Coronary artery (tissue), 2 donors: ENCODE data around the gene PDIA2.
A peak's percentile ranks its signal among the peaks of the same experiment; 100 is the strongest.

Experiments used
- DNase-seq: peaks from one replicate; pipeline ENCODE4 v3.0.0-alpha.2; 2017; ENCODE audit warnings: low spot score
- H3K27ac ChIP-seq, 2 donors: fragments of 200-600 bp; sonication (generic); one replicate each; pipeline ENCODE4 v1.5.1; 2016 to 2019
- H3K4me3 ChIP-seq: fragments of 200-600 bp; sonication (generic); 2 replicates; pipeline ENCODE4 v1.5.1; 2016; ENCODE audit warnings: mild to moderate bottlenecking, moderate library complexity
- TF ChIP-seq, protein P1 (sequence below): fragments of 200-600 bp; sonication (generic); IDR thresholded peaks from one replicate; pipeline ENCODE4 v1.5.1; 2019; ENCODE audit warnings: antibody characterized with exemption

Gene PDIA2

DNA sequence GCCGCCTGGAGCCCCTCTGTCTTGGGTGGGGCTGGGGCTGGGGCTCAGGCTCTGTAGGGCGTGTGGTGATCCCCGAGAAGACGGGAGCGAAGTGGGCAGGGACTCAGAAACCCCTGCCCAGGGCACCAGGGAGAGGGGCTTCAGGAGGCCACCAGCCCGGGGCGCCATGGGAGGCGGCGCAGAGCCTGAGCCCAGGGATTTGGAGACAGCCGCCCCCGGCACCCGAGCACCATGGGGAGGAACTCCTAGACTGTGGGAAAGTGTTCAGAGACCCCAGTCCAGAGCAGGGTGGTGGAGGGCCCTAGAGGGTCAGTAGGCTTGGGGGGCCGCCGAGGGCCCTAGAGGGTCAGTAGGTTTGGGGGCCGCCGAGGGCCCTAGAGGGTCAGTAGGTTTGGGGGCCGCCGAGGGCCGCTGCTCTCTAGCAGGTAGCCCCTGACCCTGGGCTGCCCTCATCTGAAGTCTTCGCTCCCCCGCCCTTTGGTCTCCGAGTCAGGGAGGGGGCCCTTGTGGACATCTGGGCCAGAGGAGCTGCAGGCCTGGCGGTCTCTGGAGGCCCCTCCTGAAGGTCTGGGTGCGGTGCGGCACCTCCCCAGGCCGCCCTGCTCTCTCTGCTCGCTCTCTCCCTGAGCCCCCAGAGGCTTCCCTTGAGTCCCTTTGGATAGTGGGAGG is 1.8 kb upstream of the PDIA2 start:
- TF ChIP-seq, protein P1, sequence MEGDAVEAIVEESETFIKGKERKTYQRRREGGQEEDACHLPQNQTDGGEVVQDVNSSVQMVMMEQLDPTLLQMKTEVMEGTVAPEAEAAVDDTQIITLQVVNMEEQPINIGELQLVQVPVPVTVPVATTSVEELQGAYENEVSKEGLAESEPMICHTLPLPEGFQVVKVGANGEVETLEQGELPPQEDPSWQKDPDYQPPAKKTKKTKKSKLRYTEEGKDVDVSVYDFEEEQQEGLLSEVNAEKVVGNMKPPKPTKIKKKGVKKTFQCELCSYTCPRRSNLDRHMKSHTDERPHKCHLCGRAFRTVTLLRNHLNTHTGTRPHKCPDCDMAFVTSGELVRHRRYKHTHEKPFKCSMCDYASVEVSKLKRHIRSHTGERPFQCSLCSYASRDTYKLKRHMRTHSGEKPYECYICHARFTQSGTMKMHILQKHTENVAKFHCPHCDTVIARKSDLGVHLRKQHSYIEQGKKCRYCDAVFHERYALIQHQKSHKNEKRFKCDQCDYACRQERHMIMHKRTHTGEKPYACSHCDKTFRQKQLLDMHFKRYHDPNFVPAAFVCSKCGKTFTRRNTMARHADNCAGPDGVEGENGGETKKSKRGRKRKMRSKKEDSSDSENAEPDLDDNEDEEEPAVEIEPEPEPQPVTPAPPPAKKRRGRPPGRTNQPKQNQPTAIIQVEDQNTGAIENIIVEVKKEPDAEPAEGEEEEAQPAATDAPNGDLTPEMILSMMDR: no peak
- Histone ChIP-seq H3K27ac (no peak overlapping the region), H3K4me3 (peak overlapping the region; percentile 71)
- DNase-seq: no peak

DNA sequence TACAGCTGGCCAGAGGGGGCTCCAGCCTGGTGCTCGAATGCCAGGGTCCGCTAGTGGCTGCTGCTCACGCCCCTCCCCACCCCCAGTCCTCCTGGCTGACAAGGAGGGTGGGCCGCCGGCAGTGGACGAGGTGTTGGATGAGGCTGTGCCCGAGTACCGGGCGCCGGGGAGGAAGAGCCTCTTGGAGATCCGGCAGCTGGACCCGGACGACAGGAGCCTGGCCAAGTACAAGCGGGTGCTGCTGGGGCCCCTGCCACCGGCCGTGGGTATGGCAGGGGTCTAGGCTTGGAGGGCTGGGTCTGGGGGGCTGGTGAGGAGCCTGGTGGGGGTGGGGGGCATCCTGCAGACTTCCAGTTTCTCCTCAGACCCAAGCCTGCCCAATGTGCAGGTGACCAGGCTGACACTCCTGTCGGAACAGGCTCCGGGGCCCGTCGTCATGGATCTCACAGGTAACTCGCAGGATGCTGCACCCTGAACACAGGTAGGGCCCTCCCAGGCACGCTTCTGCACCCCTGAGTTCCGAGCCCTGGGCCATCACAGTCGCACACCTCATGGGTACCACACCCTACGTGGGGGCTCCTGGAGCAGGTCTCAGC is 1.2 kb upstream of the PDIA2 start:
- no peak for DNase-seq
- Histone ChIP-seq H3K27ac (no peak overlapping the region), H3K4me3 (no peak overlapping the region)
- TF ChIP-seq, protein P1: no peak

DNA sequence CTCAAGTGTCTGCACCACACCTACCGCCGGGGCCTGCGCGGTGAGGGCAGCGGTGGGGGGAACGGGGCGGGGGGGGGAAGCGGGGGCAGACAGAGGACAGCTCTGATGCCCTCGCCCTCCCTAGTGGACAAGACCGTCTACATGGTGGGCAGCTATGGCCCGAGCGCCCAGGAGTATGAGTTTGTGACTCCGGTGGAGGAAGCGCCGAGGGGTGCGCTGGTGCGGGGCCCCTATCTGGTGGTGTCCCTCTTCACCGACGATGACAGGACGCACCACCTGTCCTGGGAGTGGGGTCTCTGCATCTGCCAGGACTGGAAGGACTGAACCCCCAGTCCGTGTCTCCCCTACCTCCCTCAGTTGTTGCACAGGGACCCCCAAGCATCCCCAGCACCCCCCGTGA is 473 bp upstream of the PDIA2 start:
- no peak overlapping the region for H3K4me3 ChIP-seq
- TF ChIP-seq, protein P1: no peak
- no peak for DNase-seq
- no peak overlapping the region for H3K27ac ChIP-seq

DNA sequence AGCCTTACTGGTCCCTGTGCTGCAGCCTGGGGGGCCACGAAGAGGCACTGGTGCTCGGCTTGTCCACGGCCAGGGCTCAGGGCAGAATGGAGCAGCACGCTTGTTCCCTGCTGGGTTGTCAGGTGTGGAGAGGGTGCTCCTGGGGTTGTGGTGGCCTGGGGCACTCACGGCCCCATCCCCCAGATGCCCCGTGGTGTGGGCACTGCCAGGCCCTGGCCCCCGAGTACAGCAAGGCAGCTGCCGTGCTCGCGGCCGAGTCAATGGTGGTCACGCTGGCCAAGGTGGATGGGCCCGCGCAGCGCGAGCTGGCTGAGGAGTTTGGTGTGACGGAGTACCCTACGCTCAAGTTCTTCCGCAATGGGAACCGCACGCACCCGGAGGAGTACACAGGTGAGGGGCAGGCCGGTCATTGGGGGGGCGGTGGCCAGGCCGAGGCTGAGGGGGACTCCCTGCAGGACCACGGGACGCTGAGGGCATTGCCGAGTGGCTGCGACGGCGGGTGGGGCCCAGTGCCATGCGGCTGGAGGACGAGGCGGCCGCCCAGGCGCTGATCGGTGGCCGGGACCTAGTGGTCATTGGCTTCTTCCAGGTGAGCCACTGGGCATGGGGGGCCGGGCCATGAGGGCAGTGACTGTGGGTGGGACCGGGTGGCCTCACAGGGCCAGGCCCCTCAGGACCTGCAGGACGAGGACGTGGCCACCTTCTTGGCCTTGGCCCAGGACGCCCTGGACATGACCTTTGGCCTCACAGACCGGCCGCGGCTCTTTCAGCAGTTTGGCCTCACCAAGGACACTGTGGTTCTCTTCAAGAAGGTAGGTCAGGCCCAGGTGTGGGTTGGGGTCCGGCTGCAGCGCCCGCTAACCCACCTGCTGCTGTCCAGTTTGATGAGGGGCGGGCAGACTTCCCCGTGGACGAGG is 1.5 kb downstream of the PDIA2 start:
- Histone ChIP-seq H3K27ac (no peak overlapping the region), H3K4me3 (no peak overlapping the region)
- TF ChIP-seq, protein P1: no peak
- no peak for DNase-seq

DNA sequence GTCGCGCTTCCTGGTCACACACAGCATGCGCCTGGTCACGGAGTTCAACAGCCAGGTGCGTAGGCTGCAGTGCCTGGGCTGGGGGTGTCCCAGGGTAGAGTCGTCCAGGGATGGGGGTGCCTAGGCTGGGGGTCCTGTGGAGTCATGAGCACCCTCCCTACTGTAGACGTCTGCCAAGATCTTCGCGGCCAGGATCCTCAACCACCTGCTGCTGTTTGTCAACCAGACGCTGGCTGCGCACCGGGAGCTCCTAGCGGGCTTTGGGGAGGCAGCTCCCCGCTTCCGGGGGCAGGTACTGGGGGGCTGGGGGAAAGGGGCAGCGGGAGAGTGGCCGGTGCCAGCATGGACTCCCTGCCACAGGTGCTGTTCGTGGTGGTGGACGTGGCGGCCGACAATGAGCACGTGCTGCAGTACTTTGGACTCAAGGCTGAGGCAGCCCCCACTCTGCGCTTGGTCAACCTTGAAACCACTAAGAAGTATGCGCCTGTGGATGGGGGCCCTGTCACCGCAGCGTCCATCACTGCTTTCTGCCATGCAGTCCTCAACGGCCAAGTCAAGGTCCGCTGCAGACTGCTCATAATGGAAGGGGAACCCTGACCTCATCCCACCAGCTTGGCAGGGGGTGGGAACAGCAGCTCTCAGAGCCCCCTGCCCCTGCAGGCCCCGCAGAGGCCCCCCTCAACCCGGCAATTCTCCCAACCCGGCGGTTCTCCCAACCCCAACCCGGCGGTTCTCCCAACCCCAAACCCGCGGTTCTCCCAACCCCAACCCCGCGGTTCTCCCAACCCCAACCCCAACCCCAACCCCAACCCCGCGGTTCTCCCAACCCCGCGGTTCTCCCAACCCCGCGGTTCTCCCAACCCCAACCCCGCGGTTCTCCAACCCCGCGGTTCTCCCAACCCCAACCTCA is 2.4 kb downstream of the PDIA2 start:
- TF ChIP-seq, protein P1: no peak
- Histone ChIP-seq H3K27ac (no peak overlapping the region), H3K4me3 (no peak overlapping the region)
- DNase-seq: no peak

DNA sequence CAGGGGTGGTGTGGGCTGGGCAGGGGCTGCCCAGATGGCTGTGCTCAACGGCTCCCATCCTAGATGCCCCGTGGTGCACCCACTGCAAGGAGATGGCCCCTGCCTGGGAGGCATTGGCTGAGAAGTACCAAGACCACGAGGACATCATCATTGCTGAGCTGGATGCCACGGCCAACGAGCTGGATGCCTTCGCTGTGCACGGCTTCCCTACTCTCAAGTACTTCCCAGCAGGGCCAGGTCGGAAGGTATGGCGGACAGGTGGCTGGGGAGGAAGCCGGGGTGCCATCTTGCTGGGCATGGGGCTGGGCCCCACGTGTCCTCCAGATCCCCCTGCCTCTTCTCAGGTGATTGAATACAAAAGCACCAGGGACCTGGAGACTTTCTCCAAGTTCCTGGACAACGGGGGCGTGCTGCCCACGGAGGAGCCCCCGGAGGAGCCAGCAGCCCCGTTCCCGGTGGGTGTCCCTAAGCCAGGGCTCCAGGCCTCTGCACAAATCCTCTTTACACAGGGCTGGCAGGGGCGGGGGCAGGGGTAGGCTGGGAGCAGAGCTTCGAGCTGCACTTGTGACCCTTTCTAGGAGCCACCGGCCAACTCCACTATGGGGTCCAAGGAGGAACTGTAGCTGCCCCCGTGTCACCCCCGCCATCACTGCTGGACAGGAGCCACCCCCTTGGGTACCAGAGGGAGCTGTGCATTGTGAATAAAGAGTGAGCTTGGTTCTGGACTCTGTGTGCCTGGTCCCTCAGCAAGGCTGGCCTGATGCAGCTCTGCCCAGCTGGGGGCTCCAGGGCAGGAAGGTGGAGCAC is 3.7 kb downstream of the PDIA2 start:
- H3K27ac ChIP-seq: no peak overlapping the region
- DNase-seq: no peak
- H3K4me3 ChIP-seq: no peak overlapping the region
- TF ChIP-seq, protein P1: no peak
